NOMO-1 treated with DMSO at 0.1 percent for 48 hours (cell line): Measurements from ENCODE around the gene DBN1.

Experiments used
- DNase-seq: peaks from one replicate; lab custom pipeline; 2025; ENCODE audit not compliant: unreplicated experiment; lab: John Stamatoyannopoulos, UW

DBN1 gene

GRCh38 chr5:177475563-177476427 is 2.4 kb upstream of the DBN1 start:
- no peak for DNase-seq

DNA sequence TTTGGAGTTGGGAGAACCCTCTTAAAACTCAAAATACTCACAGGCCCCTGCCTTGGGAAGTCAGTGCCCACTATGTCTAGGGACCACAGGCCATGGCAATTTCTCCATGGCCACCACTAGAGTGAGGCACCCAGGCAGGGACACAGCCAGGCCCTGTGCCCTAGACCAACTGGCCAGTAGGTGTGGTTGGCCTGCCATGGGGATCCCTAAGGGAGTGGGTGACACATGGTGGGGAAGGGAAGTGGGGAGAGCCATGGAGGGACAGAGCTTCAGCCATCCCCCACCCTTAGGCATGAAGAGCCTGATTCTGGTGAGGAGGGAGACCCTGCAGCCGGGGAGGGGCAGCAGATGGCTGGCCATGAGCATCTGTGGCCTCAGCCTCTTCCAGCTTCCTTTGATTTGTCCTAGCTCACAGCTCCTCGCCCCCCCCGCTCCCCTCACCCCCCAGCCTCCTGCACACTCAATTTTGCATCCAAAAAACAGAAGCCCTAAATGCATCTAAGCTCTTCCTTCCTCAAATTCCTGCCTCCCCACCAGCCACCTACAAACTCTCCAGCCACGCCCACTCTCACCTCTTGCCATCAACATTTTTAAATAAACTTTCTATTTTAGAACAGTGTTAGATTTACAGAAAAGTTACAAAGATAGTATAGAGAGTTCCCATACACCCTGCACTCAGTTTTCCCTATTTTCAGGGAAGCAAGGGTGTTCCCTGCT is 1.6 kb upstream of the DBN1 start:
- DNase-seq = no peak

GRCh38 chr5:177474002-177474476 is 605 bp upstream of the DBN1 start:
- DNase-seq = no peak

- no peak for DNase-seq
Measured at GRCh38 chr5:177472460-177473442, 683 bp downstream of the DBN1 start.

DNA sequence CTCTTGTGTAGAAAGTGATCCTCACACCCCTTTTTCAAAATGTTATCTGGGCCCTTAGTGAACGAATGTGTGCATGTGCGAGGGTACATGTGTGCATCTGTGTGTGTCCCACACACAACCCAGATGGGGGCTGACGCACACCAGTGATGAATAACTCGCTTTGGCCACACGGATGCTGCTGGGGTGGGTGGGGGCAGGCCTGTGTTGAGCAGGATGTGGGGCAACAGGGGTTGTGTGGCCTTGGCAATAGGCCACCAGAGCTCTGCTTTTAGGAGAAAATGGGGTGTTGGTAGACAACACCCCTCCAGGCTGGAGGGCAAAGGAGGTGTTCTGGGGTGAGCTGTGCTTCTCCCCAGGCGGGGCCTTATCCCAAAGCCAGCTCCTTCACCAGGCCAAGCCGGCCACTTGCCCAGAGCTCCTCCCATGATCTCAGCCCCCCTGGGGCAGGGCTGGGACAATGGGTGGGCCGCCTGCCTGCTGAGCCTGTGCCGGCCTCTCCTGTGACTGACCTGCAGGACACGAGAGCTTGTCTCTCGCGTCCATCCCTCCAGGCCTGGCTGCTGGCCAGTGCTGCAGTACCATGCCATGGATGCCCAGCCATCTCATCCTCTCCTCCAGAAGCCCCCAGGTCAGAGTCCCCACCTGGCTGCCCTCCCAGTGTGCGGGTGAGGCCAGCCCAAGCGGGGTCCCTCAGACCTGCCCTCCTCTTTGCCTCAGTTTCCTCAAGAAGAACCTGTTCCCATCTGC is 1.7 kb downstream of the DBN1 start:
- no peak for DNase-seq

DNA sequence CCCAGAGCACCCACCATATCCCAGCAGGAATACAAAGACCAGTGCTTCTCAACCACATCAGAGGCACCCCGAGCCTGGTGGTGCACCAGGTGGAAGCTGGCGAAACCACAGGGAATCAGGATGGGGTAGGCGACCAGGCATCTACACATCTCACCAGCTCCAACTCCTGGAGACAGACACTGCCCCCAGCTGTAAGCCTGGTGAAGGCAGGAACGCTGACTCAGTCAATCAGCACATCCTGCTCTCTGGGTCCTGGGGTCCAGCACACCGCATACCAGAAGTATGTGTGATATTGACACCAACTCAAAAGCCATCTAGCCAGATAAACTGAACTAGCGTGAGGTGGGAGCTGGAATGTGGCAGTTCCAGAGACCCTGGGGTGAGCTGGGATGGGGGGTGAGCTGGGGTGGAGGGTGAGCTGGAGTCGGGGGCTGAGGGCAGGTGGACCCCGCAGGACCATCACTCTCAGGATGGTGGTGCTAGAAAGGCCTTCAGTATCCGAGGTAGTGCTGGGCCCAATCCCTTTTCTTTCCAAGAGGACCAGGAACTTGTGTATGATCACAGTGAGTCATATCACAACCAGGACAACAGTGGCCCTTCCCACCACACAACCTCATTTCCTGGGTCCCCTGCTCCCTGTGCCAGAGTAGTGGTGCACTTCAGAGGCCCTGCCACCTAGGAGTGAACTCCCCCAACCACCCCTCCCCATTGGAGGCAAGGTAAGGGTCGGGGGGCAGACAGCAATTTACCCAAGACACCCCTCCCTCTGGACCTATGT is 2.5 kb downstream of the DBN1 start:
- DNase-seq = no peak

DNA sequence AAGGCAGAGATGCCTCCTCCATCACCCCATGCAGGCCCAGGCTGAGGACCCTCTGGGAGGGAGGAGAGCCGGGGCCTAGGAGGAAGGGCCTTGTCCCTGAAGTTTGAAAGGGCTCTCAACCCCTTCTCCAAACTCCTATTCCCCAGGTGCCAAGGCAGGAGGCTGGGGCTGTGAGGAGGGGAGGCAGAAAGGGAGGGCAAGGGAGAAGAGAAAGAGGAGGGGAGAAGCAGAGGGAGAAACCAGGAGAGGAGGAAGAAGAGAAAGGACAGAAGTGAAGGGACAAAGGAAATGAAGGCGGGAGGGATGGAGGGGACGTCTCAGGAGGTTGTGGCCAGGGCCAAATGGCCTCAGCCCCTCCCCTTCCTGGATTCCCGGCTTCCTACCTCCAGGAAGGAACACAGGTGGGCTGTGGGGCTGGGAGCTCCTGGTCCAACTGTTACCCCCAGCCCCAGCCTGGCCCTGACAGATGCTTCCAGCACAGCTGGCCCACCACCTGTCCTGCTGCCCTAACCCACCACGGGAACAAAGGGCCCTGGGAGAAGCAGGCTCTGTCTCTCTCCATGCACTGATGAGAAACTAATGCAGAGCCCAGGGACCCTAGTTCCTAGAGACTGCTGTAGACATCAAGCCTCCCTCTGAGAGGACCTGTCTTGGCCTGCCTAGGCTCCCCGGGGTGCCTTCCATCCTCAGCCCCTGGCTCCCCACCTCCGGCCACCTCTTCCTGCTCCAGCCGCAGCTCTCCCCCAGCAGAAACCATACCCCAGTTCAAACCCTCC is 3.5 kb downstream of the DBN1 start:
- DNase-seq = no peak

DNA sequence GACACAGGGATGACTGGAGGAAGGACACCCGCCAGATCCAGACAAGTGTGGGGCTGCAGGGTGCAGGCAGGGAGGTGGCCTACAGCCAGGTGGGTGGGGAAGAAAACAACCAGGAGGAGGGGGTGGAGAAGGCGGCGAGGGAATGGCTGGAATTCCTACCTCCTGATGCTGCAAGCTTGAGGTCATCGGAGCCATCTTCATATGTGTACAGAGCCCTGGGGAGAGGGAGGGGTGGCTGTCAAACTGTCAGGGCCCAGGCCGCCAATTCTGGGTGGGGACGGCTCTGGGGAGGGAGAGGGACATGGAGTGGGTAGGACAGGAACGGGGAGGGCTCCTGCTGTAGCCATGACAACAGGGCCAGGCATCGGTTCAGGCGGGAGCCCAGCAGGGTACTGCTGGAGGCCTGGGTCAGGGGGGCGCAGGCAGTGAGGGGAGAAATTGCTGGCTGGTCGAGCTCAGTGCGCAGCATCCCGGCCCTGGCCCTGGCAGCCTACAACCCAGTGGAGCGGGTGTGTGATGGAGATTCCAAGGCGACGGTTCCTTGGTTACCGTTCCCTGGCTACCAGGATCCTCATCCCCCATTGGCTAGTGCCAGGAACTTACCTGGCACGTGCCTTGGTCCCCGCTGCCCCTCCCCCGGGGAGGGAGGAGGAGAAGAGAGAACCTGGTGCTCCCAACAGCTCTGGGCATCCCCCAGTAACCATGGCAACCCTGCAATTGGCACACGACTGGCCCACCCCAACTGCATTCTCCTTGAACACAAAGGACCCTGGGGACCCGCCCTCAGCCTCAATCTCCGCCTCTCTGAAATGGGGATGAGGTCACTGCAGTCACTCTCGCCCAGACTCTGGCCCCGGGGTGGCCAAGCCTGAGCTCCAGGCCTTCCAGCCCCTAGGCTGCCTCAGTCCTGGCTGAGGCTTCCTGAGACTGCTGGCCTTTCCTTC is 4.5 kb downstream of the DBN1 start:
- DNase-seq = no peak

GRCh38 chr5:177468329-177468684 is 5.1 kb downstream of the DBN1 start:
- DNase-seq = no peak

DNA sequence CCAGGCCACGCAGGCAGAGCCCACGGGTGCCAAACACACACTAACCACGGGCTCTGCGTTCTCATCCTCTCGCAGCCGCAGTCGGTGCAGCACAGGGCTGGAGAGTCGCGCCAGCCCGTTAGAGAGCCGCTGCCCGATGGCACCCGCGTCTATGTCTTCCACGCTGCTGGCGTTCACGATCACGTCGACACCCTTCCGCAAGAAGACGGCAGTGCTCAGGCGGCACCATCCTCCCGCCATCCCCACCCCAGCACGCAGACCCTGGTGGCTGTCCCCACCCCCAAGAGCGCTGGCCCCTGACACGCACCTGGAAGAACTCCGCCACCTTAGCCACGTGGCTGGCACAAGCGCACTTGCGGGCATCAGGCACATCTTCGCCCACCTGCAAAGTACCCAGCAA is 6.0 kb downstream of the DBN1 start:
- DNase-seq = no peak

GRCh38 chr5:177466861-177467260 is 6.6 kb downstream of the DBN1 start:
- DNase-seq = no peak

DNA sequence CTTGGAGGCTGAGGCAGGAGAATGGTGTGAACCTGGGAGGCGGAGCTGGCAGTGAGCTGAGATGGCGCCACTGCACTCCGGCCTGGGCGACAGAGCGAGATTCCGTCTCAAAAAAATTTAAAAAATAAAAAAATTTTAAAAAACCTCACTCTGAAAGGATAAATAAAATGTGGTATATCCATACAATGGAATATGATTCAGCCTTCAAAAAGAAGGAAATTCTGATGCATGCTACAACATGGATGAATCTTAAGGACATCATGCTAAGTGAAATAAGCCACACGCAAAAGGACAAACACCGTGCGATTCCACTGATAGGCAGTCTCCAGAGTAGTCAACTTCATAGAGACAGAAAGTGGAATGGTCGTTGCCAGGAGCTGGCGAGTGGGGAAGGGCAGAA is 8.4 kb downstream of the DBN1 start:
- no peak for DNase-seq

GRCh38 chr5:177462021-177462670 is 11.3 kb downstream of the DBN1 start:
- DNase-seq = peak; percentile 45

DNA sequence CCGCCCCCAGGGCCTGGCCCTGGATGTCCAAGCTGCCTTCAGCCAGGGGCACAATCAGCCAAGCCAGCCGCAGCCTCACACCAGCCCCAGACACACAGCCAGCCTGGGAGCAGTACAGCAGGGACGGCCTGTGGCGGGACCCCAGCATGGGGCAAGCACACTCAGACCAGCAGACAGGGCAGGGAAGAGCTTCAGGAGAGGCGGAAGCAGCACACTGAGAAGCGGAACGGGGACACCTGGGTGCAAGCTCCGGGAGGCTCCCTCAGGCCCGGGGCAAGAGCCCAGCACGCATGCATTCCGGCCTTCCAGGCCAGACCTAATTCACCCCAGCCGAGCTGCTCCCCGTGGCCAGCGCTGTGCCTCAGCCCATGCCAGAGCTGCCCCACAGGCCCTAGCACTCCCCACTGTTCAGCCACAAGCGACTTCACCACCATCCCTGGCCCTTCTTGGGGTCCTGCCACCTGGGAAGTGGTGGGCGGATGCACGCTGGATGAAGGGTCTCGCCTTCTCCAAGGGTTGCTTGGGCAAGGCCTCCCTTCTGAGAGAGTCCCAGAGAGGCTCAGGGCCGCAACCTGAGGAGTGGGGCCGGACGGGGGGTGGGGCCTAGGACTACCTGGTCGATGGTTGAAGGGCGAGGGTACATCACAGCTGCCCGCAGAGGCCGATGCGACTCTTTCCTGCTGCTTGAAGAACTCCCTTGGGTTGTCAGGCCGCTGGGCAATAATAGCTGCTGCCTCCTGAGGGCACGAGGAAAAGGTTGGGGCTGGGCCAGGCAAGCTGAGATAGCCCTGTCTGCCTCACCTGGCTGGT is 13.4 kb downstream of the DBN1 start:
- DNase-seq = no peak

- no peak for DNase-seq
Measured at GRCh38 chr5:177459357-177459756, 14.1 kb downstream of the DBN1 start.

GRCh38 chr5:177458912-177459350 is 14.5 kb downstream of the DBN1 start:
- DNase-seq = no peak
